HG03139 (cell line): Measurements from ENCODE around the gene DDAH2.

ENCODE experiments used
- ATAC-seq: cut with Tn5 transposase; IDR thresholded peaks from one replicate; pipeline ENCODE4 v1.9.1; 2021; ENCODE audit not compliant: unreplicated experiment

DDAH2 gene

DNA sequence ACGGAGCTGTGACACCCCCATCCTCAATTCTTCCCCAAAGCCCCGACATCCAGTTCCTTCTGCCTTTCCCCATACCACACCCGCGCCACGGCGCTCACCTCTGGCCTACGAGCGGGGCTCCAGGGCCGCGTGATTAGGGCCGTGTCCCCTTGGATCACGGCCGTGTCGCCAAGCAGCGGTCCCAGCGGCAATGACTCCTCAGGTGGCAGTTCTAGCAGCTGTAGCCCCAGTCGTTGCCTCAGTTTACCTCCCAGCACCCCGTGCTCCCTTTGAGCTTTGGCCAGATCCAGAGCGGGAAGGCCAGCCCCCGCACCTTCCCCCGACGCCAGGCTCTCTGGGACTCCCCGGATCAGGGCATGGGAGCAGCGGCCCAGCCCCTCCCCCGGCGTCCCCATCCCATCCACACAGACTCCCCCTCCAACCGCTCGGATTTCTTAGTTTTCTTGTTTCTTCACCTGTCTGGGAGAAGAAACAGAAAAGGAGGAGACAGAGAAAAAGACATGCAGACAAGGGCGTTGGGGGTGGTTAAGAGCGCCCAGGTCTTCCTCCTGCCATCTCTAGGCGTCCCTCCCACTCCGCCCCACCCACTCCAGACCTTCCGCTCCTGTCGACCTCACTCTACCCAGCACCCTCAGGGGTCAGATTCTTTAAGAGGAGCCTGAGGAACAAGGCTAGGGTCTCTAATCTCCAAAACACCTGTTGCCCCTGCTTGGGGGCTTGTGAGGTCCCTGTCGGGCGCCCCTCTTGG, at the start of gene DDAH2:
Gene DDAH2, minus strand, starts transcription at position 533 of the 748 bp plus-strand sequence. Its CDS starts 138 bp downstream, at position 395.
- ATAC-seq: no peak

DNA sequence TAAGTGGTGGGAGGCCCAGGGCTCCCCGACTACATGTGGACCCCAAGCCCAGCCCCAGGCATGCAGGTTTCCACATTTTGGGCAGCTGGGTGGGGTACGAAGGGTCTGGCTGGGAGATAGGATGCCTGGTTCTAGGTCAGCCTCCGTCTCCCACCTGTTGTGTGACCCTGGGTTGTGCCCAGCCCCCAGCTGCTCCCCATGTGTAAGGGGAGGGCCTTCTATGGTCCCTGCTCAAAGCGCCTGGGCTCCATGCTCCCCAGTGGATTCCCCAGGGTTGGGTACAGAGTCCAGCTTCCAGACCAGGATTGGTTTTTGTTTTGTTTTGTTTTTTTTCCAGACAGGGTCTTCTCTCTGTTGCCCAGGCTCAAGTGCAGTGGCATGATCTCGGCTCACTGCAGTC, 49.1 kb upstream of the DDAH2 start:
- no peak for ATAC-seq

DNA sequence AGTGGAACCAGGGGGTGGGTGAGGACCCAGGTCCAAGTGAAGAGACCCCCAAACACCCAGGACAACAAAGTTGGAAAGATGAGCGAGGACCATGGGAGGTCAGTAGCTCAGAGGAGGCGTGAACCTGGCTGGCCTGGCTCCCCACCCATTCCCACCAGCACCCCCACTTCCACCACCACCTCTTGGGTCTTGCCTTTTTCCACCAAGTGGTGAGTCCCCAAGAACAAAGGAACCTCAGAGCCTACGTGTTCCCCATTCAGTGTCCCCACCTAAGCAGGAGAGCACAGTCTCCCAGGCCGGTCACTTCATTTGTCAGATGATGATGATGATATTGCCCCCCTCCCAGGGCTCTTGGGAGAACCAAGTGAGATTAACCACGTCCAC, 48.6 kb upstream of the DDAH2 start:
- ATAC-seq: no peak

DNA sequence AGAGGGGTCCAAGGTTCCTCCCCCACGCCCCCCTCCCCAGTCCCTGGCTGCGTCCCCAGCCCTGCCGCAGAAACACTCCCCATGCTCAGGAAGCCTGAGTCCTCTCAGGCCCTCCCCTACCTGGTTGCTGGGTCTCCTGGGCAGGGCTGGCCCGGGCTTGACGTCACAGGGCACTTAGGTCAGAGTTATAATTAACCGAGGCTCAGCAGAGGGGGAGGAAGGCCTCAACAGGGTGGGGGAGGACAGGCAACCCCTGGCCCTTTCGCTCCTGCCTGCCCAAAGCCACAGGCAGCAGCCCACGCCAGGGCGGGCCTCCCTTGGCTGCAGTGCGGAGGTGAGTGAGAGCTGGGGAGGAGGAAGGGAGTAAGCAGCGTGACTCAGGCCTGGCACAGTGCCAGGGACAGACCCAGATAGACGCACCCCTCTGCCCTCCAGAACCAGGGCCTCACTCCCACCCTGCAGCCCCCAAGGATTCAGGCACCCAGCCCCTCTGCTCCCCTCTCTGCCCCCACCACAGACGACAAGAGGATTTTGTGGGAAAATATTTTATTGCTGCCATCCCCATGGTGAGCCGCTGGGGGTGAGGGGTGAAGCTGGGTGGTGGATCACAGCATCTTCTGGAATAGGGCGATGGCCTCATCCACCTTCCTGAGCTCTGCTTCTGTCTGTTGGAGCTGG, 48.0 kb upstream of the DDAH2 start, which contains the start of gene VWA7:
Gene VWA7, minus strand, starts transcription at position 340 of the 678 bp plus-strand sequence. CDS start 549 bp downstream, outside the sequence.
- no peak for ATAC-seq

DNA sequence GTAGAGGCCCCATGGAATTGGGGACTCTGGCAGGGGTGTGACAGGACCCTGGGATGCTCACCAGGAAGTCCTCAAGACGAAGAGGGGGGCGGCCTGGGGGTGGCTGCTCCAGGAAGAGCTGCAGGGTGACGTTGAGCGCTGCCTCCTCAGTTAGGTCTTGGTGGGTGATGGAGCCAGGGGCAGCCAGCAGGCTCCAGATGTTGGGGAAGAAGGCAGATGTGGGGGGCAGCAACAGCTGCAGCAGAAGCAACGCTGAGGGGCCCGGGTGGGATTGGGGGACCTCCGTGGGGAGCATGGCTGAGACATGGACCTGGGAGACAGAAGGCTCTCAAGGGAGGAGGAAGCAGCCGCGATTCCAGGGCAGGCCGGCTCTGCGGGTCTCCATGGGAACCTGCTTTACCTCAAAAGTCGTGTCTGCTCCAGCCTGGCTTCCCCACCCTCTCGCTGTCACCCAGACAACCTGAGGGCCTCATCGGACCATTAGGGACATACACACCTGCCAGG, 47.4 kb upstream of the DDAH2 start:
- ATAC-seq: no peak

DNA sequence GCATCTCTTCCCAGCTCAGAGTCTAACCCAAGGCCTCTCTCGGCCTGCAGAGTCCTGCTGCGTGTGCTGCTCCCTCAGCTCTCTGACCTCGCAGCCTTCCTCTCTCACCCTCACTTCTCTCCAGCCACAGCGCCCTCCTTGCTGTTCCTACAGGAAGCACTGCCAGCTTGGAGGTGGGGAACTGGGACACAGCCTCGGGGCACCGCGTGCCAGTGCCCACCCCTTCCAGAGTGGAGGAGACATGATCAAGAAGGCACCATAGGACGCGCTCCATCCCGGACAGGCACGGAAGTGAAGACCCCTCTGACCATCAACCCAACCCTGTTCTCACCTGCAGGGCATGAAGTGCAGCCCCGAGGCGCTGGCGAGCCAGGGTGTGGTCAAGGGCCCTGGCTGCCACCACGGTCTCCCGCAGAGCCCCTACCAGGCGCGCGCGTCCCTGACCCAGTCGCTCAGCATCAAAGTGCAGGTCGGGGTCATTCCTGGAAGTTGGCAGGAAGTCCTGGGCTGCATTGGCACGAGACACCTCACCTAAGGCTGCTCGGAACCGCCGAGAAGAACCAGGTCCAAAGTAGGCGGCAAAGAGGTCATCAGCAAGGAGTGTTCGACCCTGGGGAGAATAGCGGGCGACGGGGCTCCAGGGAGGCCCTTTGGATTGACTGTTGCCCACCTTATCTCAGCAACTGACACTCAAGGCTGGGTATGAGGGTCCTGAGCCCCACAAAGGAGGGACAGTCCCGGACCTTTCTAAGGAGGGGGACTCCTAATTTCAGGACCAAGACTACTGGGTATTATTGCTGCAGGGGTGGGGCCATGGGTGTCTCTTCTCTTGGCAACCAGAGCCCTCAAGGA, 46.8 kb upstream of the DDAH2 start:
- ATAC-seq: no peak

DNA sequence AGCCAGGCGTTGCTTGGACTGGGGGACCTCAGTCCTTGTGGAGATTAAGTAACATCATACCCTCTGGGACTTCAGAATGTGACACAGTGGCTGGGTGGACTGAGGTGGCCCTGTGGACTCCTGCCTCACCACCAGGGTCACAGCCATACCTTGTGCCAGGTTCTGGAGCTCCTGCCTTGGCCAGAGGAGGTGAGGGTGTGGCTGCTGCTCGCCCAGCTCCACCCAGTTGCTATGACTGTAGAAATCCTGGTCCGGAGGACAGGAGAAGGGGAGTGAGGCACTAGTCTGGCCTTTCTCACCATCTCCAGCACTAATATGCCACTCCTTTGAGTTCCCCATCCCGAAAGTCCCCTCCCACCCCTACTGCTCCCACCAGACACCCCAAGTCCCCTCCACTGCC, 46.1 kb upstream of the DDAH2 start:
- ATAC-seq: no peak

DNA sequence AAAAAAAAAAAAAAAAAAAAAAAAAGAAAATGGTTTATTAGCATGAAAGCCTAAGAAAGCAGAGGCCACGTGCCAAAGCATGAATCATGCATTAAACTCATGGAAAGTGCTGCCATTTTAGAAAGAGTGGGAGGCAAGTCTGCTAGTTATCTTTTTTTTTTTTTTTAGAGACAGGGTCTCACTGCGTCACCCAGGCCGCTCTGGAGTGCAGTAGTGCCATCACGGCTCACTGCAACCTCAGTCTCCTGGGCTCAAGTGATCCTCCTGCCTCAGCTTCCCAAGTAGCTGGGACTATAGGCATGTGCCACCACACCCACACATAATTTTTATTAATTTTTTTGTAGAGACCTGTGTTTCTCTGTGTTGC, 42.9 kb upstream of the DDAH2 start:
- no peak for ATAC-seq

DNA sequence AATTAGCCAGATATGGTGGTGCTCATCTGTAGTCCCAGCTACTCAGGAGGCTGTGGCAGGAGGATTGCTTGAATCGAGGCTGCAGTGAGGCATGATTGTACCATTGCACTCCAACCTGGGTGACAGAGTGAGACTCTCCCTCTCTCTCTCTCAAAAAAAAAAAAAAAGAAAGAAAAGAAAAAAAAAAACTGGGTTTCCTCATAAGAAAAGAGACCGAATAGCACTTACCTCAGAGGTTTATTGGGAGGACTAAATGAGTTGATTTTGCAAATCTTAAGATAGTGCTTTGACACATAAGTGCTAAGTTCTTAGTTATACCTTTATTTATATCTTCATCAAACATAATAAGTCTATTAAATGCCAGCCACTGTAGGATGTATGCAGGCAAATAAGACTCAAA, 41.8 kb upstream of the DDAH2 start:
- ATAC-seq: no peak

DNA sequence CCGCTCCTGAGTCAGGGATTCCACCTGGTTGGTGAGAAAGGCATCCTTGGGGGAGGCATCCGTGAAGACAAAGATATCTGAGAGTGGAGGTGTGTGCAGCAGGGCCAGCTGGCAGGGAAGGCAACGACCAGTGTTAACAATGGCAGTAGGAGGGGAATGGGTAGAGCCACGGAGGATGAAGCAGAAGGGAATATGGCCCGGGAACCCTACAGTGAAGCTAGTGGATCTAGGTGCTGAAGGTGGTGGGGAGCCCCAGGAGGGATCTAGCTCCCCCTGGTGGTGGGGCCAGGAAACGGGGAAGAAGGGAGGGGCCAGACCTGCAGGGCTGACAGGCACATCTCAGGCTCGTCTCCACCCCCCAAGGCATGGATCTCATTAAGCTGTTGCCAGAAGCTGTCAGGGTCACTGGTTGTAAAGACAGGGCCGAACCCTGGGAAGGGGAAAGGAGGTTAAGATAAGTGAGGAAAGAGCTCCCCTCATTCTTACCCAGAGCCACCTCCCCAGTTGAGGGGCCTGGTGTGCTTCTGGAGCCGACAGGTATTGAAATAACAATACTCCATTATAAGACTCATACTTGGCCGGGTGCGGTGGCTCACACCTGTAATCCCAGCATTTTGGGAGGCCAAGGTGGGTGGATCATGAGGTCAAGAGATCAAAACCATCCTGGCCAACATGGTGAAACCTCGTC, 40.7 kb upstream of the DDAH2 start:
- ATAC-seq: no peak

DNA sequence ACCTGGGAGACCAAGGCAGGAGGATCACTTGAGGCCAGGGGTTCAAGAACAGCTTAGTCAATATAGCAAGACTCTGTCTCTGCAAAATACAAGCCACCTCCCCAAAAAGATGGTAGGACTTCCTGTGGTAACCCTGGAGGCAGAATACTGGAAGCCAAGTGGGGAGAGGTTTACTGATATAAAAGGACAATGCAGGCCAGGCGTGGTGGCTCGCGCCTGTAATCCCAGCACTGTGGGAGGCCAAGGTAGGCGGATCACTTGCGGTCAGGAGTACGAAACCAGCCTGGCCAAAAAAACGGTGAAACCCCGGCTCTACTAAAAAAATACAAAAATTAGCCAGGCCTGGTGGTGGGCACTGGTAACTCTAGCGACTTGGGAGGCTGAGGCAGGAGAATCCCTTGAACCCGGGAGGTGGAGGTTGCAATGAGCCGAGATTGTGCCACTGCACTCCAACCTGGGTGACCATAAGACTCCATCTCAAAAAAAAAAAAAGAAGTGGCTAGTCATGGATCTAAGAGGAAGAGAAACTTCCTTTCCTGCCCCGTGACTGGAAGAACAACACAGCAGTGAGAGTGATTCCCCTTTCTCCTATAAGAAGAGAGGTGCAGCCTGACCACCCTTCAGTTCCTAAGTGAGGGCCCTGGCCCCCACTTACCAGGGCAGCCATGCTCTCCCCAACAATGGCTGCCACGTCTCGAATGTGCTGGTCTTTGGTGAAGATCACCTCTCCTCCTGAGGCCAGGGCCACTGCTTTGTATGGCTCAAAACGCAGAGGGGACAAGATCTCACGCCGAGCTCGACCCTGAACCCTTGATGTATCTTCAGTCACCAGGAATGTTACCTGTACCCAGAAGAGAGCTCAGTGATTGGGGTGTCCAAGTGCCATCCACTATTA, 39.5 kb upstream of the DDAH2 start:
- no peak for ATAC-seq

GRCh38 chr6:31767096-31767645, 38.1 kb upstream of the DDAH2 start:
- ATAC-seq: no peak

- no peak for ATAC-seq
Measured at GRCh38 chr6:31765910-31766794, 37.1 kb upstream of the DDAH2 start.

DNA sequence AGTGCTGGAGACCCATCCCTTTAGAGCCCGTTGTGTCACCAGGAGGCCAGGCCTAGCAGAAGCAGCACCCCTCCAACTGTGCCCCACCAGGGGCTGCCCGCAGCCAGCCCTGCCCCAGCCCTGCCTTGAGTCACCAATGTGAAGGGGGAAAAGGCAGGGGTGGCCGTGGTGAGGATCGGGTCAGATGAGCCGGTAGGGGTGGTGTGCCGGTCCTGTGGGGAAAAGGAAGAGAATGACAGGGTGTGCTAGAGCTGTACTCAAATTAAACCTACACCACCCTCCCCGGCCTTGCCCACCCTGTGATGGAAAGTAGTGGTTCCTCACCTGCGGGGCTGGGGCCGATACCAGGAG, 36.4 kb upstream of the DDAH2 start:
- no peak for ATAC-seq

DNA sequence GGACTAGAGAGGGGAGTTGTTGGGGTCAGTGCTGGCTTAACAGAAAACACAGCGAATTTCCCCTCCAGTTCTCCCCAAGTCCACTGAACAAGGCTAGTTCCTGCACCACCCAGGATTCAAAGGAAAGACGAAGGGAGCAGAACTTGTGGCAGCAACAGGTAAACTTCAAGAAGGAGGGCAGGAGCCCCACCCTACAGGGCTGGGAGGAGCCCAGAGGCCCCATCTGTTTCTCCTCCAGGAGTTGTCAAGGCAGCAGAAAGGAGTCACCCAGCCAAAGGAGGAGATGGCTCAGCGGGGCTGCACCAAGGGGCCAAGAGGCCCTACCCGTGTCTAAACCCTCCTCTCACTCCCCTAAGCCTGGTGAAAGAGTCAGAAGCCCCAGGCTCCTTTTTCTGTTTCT, 35.1 kb upstream of the DDAH2 start:
- ATAC-seq: no peak

GRCh38 chr6:31763619-31763940, 34.5 kb upstream of the DDAH2 start:
- no peak for ATAC-seq

GRCh38 chr6:31762878-31763618, 33.9 kb upstream of the DDAH2 start:
- ATAC-seq: no peak

GRCh38 chr6:31762356-31762755, 33.3 kb upstream of the DDAH2 start, which contains the start of gene SAPCD1:
Gene SAPCD1 (plus strand): TSS chr6:31762656. CDS start chr6:31763055, 399 bp downstream.
- no peak for ATAC-seq
